ENCODE measurements around the gene RTKN2.

- TF ChIP-seq CTCF (IDR thresholded peaks at IDR 0.05) (no peak), POLR2A (IDR thresholded peaks at IDR 0.05) (no peak)
Observed at GRCh38 chr10:62261666-62262065, 7.0 kb downstream of the RTKN2 start.
